ENCODE measurements around the gene NTPCR.
A peak's percentile ranks its signal among the peaks of the same experiment; 100 is the strongest.

Gene NTPCR

GRCh38 chr1:232982238-232982944, 32.0 kb downstream of the NTPCR start:
- ATAC-seq (no peak), DNase-seq (no peak)
- no peaks in the 10 kb centered on the region for H3K9me3 Mint-ChIP-seq
- H3K27me3 Mint-ChIP-seq: no peaks in the 10 kb centered on the region
- peaks cover 14% of the 10 kb centered on the region for H3K36me3 Mint-ChIP-seq (ENCODE audit: low read depth)
- no peak overlapping the region for H3K27ac Mint-ChIP-seq
- H3K4me1 Mint-ChIP-seq: peaks cover 16% of the 10 kb centered on the region
- H3K4me3 Mint-ChIP-seq: no peak overlapping the region

- DNase-seq (no peak), ATAC-seq (no peak)
- Mint-ChIP-seq H3K9me3 (no peaks in the 10 kb centered on the region), H3K36me3 (ENCODE audit: low read depth) (peaks cover 9% of the 10 kb centered on the region), H3K27ac (no peak overlapping the region), H3K4me3 (no peak overlapping the region), H3K27me3 (no peaks in the 10 kb centered on the region), H3K4me1 (peaks cover 6% of the 10 kb centered on the region)
Measured at GRCh38 chr1:232983375-232983774, 33.0 kb downstream of the NTPCR start.

GRCh38 chr1:232983817-232984567, 33.6 kb downstream of the NTPCR start:
- no peak overlapping the region for H3K27ac Mint-ChIP-seq

GRCh38 chr1:232984577-232985425, 34.4 kb downstream of the NTPCR start:
- no peak for DNase-seq
- no peak overlapping the region for H3K4me3 Mint-ChIP-seq
- no peaks in the 10 kb centered on the region for H3K9me3 Mint-ChIP-seq
- H3K36me3 Mint-ChIP-seq (ENCODE audit: low read depth): peaks cover 3% of the 10 kb centered on the region
- no peak for ATAC-seq
- H3K4me1 Mint-ChIP-seq: no peaks in the 10 kb centered on the region
- no peaks in the 10 kb centered on the region for H3K27me3 Mint-ChIP-seq
- no peak overlapping the region for H3K27ac Mint-ChIP-seq

More at GRCh38 chr1:232983817-232984567, 33.6 kb downstream of the NTPCR start:
- H3K36me3 Mint-ChIP-seq (ENCODE audit: low read depth): peaks cover 6% of the 10 kb centered on the region
- no peak for ATAC-seq
- no peaks in the 10 kb centered on the region for H3K4me1 Mint-ChIP-seq
- no peak for DNase-seq
- H3K27me3 Mint-ChIP-seq: no peaks in the 10 kb centered on the region
- no peak overlapping the region for H3K4me3 Mint-ChIP-seq
- H3K9me3 Mint-ChIP-seq: no peaks in the 10 kb centered on the region

GRCh38 chr1:232985882-232986526, 35.6 kb downstream of the NTPCR start:
- no peak for DNase-seq
- Mint-ChIP-seq H3K4me1 (peaks cover 2% of the 10 kb centered on the region), H3K9me3 (no peaks in the 10 kb centered on the region), H3K27me3 (no peaks in the 10 kb centered on the region), H3K27ac (no peak overlapping the region), H3K4me3 (no peak overlapping the region), H3K36me3 (ENCODE audit: low read depth) (peaks cover 3% of the 10 kb centered on the region)
- ATAC-seq: no peak

- no peak for DNase-seq
- no peak for ATAC-seq
- Mint-ChIP-seq H3K4me3 (no peak overlapping the region), H3K27me3 (no peaks in the 10 kb centered on the region), H3K36me3 (ENCODE audit: low read depth) (peaks cover 3% of the 10 kb centered on the region), H3K9me3 (no peaks in the 10 kb centered on the region), H3K27ac (no peak overlapping the region), H3K4me1 (peaks cover 6% of the 10 kb centered on the region)
Measured at GRCh38 chr1:232986527-232986922, 36.1 kb downstream of the NTPCR start.

- no peak overlapping the region for H3K4me3 Mint-ChIP-seq
- DNase-seq (no peak), ATAC-seq (no peak)
- no peaks in the 10 kb centered on the region for H3K27me3 Mint-ChIP-seq
- H3K9me3 Mint-ChIP-seq: no peaks in the 10 kb centered on the region
- H3K36me3 Mint-ChIP-seq (ENCODE audit: low read depth): peaks cover 5% of the 10 kb centered on the region
- no peak overlapping the region for H3K27ac Mint-ChIP-seq
- peaks cover 6% of the 10 kb centered on the region for H3K4me1 Mint-ChIP-seq
Measured at GRCh38 chr1:232987046-232987773, 36.8 kb downstream of the NTPCR start.

GRCh38 chr1:232987774-232988140, 37.3 kb downstream of the NTPCR start:
- Mint-ChIP-seq H3K27me3 (no peaks in the 10 kb centered on the region), H3K9me3 (peaks cover 2% of the 10 kb centered on the region), H3K27ac (no peak overlapping the region), H3K36me3 (ENCODE audit: low read depth) (peaks cover 8% of the 10 kb centered on the region), H3K4me1 (peaks cover 6% of the 10 kb centered on the region), H3K4me3 (no peak overlapping the region)
- DNase-seq: no peak
- ATAC-seq: no peak

GRCh38 chr1:232988572-232989040, 38.2 kb downstream of the NTPCR start:
- DNase-seq: no peak

GRCh38 chr1:232990176-232991128, 40.0 kb downstream of the NTPCR start:
- Mint-ChIP-seq H3K36me3 (ENCODE audit: low read depth) (peaks cover 29% of the 10 kb centered on the region), H3K9me3 (peaks cover 18% of the 10 kb centered on the region), H3K4me3 (no peak overlapping the region), H3K4me1 (peaks cover 6% of the 10 kb centered on the region), H3K27me3 (no peaks in the 10 kb centered on the region), H3K27ac (no peak overlapping the region)
- DNase-seq (no peak), ATAC-seq (no peak)

More at GRCh38 chr1:232988572-232989040, 38.2 kb downstream of the NTPCR start:
- Mint-ChIP-seq H3K4me3 (no peak overlapping the region), H3K4me1 (peaks cover 6% of the 10 kb centered on the region), H3K36me3 (ENCODE audit: low read depth) (peaks cover 16% of the 10 kb centered on the region), H3K27me3 (no peaks in the 10 kb centered on the region), H3K27ac (no peak overlapping the region), H3K9me3 (peaks cover 9% of the 10 kb centered on the region)
- no peak for ATAC-seq

- Mint-ChIP-seq H3K4me1 (peaks cover 6% of the 10 kb centered on the region), H3K27me3 (no peaks in the 10 kb centered on the region), H3K9me3 (peaks cover 18% of the 10 kb centered on the region), H3K27ac (no peak overlapping the region), H3K36me3 (ENCODE audit: low read depth) (peaks cover 31% of the 10 kb centered on the region), H3K4me3 (no peak overlapping the region)
- DNase-seq: peak; percentile 7
- no peak for ATAC-seq
Measured at GRCh38 chr1:232991238-232991637, 40.8 kb downstream of the NTPCR start.

- no peak for ATAC-seq
- H3K36me3 Mint-ChIP-seq (ENCODE audit: low read depth): peaks cover 40% of the 10 kb centered on the region
- H3K27me3 Mint-ChIP-seq: no peaks in the 10 kb centered on the region
- no peak overlapping the region for H3K4me3 Mint-ChIP-seq
- DNase-seq: no peak
- peaks cover 18% of the 10 kb centered on the region for H3K9me3 Mint-ChIP-seq
- H3K4me1 Mint-ChIP-seq: peaks cover 6% of the 10 kb centered on the region
- no peak overlapping the region for H3K27ac Mint-ChIP-seq
Measured at GRCh38 chr1:232992227-232992626, 41.8 kb downstream of the NTPCR start.

- Mint-ChIP-seq H3K9me3 (peaks cover 18% of the 10 kb centered on the region), H3K4me3 (no peak overlapping the region), H3K27me3 (no peaks in the 10 kb centered on the region), H3K27ac (no peak overlapping the region), H3K36me3 (ENCODE audit: low read depth) (peaks cover 49% of the 10 kb centered on the region), H3K4me1 (peaks cover 6% of the 10 kb centered on the region)
- DNase-seq (no peak), ATAC-seq (no peak)
Measured at GRCh38 chr1:232993555-232993954, 43.1 kb downstream of the NTPCR start.
